PFSK-1 (cell line): ENCODE measurements around the gene KRTAP19-8.

Experiments used
- POLR2AphosphoS5 ChIP-seq: IDR thresholded peaks from 2 replicates; pipeline ENCODE4 v1.6.1; 2012; ENCODE audit warnings: low read depth, mild to moderate bottlenecking, control low read depth, low read length, moderate library complexity
- SIN3A ChIP-seq: IDR thresholded peaks from 2 replicates; pipeline ENCODE4 v1.6.1; 2012; ENCODE audit warnings: mild to moderate bottlenecking, low read length, moderate library complexity, borderline replicate concordance; ENCODE audit not compliant: insufficient read depth
- TAF1 ChIP-seq: IDR thresholded peaks from 2 replicates; pipeline ENCODE4 v1.6.1; 2012; ENCODE audit warnings: low read length, control low read depth, borderline replicate concordance; ENCODE audit not compliant: insufficient read depth

DNA sequence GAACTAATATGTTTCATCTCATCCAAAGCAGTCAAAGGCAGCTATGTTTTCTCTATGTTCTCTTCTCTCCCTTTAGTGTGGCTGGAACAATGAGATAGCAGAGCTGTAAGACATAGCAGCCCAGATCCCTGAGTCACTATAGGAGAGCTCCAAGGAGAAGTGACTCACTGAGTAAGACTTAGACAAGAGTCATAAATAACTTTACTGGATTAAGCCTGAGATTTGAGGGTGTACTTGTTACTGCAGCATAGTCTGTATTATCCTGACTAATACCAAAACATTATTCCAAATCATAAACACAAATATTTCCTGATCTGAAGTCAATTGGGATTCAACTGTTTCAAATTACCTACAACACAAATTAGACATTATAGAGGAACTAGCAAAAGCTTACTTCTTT lies 3.9 kb downstream of the KRTAP19-8 start:
- no peak for TF ChIP-seq POLR2AphosphoS5
- no peak for TF ChIP-seq TAF1
- TF ChIP-seq SIN3A, result no peak
